ENCODE data around the gene ARHGAP10. TPM values are rescaled to one million over a fixed set of nuclear protein-coding genes. Genes with fewer than 3 reads are reported as not detected.

The ARHGAP10 gene
- total and polyA plus RNA-seq, 12 donors = 33.9 to 71.1 (median 60.7) TPM

GRCh38 chr4:147747787-147748454 lies 16.0 kb downstream of the ARHGAP10 start:
- intact Hi-C loops (cut with DNase I) = no loop called here
- no peaks in the 10 kb centered on the region for H3K27me3 ChIP-seq
- H3K4me1 ChIP-seq = peaks cover under 1 to 64% (median 35%) of the 10 kb centered on the region in 9 donors
- peak in 7 of 8 donors; percentile 47 to 75 (median 64) for ATAC-seq
- WGBS, 2 donors = 57 to 71% methylated on average over 5 of the region's 5 CpGs
- TF ChIP-seq CTCF (IDR thresholded peaks at IDR 0.05) = no peak
- H3K27ac ChIP-seq = peak overlapping the region in 6 of 10 donors; percentile 6 to 57 (median 42)
- no peaks in the 10 kb centered on the region for H3K9me3 ChIP-seq
- no peak overlapping the region for H3K4me3 ChIP-seq
- DNase-seq = no peak
- H3K36me3 ChIP-seq = no peaks in the 10 kb centered on the region

GRCh38 chr4:147749811-147750321 lies 18.0 kb downstream of the ARHGAP10 start:
- WGBS, 2 donors = 67 to 70% methylated on average over 3 of the region's 3 CpGs
- DNase-seq = no peak
- Histone ChIP-seq H3K27me3 (no peaks in the 10 kb centered on the region), H3K36me3 (no peaks in the 10 kb centered on the region), H3K27ac (peak overlapping the region in 3 of 10 donors; percentile 5 to 57 (median 11)), H3K9me3 (no peaks in the 10 kb centered on the region), H3K4me1 (peaks cover 8 to 65% (median 52%) of the 10 kb centered on the region in 9 donors), H3K4me3 (no peak overlapping the region)
- no peak for TF ChIP-seq CTCF (IDR thresholded peaks at IDR 0.05)
- intact Hi-C loops (cut with DNase I) = no loop called here
- ATAC-seq = no peak

- no peaks in the 10 kb centered on the region for H3K9me3 ChIP-seq
- H3K27ac ChIP-seq = peak overlapping the region in 7 of 10 donors; percentile 8 to 66 (median 37)
- ATAC-seq (peak in 3 of 8 donors; percentile 39 to 40 (median 39)), DNase-seq (no peak)
- no peak for TF ChIP-seq CTCF (IDR thresholded peaks at IDR 0.05)
- intact Hi-C loops (cut with DNase I) = no loop called here
- H3K4me1 ChIP-seq = peaks cover 4 to 75% (median 60%) of the 10 kb centered on the region in 9 donors
- H3K27me3 ChIP-seq = no peaks in the 10 kb centered on the region
- H3K4me3 ChIP-seq = no peak overlapping the region
- 46 to 57% methylated on average over 4 of the region's 4 CpGs for WGBS, 2 donors
- no peaks in the 10 kb centered on the region for H3K36me3 ChIP-seq
Measured at GRCh38 chr4:147753047-147753446, 21.2 kb downstream of the ARHGAP10 start.

- TF ChIP-seq CTCF (IDR thresholded peaks at IDR 0.05) = no peak
- ATAC-seq = peak in 2 of 8 donors; percentile 22 to 56
- H3K4me3 ChIP-seq = no peak overlapping the region
- H3K27me3 ChIP-seq = no peaks in the 10 kb centered on the region
- 49 to 56% methylated on average over 3 of the region's 3 CpGs for WGBS, 2 donors
- intact Hi-C loops (cut with DNase I) = no loop called here
- no peaks in the 10 kb centered on the region for H3K9me3 ChIP-seq
- no peaks in the 10 kb centered on the region for H3K36me3 ChIP-seq
- peaks cover 3 to 66% (median 53%) of the 10 kb centered on the region in 9 donors for H3K4me1 ChIP-seq
- no peak for DNase-seq
- H3K27ac ChIP-seq = peak overlapping the region in 8 of 10 donors; percentile 2 to 72 (median 44)
Measured at GRCh38 chr4:147754037-147754445, 22.2 kb downstream of the ARHGAP10 start.
